ENCODE data around the gene CPD.
"Not testable (repeated sequence)": the region's sequence is repeated elsewhere in the genome, so short reads cannot be mapped to it uniquely, and the experiment has no call there.

Gene CPD

DNA sequence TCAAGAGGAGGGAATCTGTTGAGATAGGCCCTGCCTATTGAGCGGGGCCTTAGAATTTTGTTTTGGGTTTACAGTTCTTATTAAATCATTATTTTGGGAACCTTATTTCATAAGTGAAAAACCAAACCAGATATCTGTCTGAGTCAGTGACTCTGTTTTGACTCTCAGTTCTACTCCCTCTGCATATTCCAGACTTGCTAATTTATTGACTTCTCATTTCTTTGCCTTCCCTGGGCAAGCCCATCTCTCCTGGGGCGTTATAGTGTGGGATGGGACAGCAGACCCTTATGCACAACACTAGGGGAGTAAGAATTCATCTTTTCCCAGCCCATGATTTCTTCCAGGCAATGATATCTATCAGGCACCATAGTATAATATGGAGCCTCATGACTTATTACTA is 45.7 kb downstream of the CPD start:
- no peak for DNase-seq (ENCODE audit: low read depth in 4 of 4, low spot score in 1 of 4)

DNA sequence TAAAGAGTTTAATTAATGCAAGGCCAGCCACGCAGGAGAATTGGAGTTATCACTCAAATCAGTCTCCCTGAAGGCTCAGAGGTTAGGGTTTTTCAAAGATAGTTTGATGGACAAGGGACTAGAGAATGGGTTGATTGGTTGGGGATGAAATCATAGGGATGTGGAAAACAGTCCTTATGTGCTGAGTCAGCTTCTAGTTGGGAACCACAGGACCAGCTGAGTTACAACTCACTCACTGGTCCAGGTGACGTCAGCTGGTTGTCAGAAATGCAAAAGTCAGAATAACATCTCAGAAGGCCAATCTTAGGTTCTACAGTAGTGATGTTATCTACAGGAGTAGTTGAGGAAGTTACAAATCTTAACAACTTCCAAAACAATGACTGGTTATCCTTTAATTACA is 47.6 kb downstream of the CPD start:
- DNase-seq (ENCODE audit: low read depth in 4 of 4, low spot score in 1 of 4): no peak

DNA sequence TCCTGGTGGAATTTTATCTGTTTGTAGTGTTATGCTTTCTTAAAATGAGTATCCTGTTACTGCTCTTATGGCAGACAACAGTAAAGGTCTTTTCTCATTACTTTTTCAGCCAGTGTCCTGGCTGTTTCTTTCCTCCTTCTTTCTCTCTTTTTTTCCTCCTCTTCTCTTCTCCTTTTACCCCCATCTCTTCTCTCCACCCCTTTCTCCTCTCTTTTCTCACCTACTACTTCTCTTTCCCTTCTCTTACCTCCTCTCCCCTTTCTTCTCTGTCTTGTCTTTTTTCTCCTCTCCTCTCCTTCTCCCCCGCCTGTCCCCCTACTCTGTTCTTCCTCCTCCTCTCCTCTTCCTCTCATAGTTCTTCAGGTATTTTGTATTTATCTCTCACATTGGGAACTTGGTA is 48.9 kb downstream of the CPD start:
- no peak for DNase-seq (ENCODE audit: low read depth in 4 of 4, low spot score in 1 of 4)

DNA sequence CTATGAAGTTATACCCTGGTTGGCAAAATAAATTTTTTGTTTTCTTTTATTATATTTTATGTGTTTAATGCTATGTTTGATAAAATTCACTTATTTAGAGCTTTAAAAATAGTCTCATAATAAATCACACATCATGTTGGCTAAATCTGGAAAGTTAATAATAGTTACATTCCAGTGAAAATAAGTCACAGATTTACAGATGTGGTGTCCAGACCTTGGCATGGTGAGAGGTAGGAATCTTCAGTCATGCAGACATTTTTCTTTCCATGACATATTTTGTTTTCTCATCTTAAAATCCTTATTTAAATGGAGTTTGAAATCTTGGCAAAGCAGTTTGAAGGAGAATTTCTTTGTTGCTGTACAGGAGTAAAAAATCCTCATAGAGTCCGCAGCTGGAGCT is 50.4 kb downstream of the CPD start:
- no peak for DNase-seq (ENCODE audit: low read depth in 4 of 4, low spot score in 1 of 4)

DNA sequence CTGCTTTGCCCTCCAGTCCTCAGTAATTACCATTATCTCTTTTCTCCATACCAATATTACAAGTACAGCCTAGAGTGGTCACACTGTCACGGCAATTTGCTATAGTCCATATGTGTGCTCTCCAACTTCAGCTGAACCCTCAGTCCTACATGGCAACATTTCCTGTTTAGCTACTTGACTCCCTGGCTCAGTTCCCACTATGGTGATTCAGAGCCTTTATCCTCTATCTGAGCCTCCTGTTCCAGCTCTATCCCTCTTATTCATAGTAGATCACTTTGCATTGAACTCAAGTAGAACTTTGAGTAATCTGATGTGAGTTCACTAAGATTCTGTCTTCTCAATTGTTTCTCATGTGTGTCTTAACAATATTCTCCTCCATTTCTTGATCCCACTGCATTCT is 54.8 kb downstream of the CPD start:
- DNase-seq (ENCODE audit: low read depth in 4 of 4, low spot score in 1 of 4): no peak

DNA sequence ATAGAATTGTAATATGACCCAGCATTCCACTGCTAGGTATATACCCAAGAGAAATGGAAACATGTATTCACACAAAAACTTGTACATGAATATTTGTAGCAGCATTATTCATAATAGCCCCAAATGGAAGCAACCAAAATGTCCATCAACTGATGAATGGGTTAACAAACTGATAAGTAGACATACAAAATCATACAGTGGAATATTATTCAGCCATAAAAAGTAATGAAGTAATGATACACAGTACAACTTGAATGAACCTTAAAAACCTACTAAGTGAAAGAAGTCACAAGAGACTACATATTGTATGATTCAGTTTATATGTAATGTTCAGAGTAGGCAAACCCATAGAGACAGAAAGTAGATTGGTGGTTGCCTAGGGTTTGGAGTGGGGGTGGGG is 58.0 kb downstream of the CPD start:
- no peak for DNase-seq (ENCODE audit: low read depth in 4 of 4, low spot score in 1 of 4)

DNA sequence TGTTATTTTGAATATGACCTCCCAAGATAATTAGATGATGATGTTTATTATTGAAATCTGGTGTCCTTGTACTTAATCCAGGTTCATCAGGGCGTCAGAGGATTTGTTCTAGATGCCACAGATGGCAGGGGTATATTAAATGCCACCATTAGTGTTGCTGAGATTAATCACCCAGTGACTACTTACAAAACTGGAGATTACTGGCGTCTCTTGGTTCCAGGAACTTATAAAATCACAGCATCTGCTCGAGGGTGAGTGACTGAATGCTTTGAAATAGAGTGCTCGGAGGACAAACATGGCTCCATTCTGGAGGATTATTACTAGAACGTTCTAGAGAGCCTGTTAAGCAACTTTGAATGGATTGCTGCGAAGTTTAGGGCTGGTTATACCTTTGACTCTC is 65.0 kb downstream of the CPD start:
- DNase-seq (ENCODE audit: low read depth in 4 of 4, low spot score in 1 of 4): no peak

DNA sequence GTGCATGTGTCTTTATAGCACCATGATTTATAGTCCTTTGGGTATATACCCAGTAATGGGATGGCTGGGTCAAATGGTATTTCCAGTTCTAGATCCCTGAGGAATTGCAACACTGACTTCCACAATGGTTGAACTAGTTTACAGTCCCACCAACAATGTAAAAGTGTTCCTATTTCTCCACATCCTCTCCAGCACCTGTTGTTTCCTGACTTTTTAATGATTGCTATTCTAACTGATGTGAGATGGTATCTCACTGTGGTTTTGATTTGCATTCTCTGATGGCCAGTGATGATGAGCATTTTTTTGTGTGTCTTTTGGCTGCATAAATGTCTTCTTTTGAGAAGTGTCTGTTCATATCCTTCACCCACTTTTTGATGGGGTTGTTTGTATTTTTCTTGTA is 67.9 kb downstream of the CPD start:
- not testable (repeated sequence) for DNase-seq (ENCODE audit: low read depth in 4 of 4, low spot score in 1 of 4)

DNA sequence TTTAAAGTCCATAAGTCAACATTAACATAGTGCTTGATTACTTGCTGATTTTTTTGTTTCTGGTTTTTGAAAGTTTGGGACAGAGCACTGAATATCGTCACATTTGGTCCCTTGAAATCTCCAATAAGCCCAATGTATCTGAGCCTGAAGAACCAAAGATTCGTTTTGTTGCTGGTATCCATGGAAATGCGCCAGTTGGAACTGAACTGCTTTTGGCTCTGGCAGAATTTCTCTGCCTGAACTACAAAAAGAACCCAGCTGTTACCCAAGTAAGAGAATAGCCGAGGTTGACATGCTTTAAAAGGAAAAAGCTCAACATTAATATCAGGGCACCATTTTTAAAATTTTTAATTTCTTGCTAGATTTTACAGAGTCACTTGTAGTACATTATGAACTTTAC is 70.8 kb downstream of the CPD start:
- DNase-seq (ENCODE audit: low read depth in 4 of 4, low spot score in 1 of 4): no peak

DNA sequence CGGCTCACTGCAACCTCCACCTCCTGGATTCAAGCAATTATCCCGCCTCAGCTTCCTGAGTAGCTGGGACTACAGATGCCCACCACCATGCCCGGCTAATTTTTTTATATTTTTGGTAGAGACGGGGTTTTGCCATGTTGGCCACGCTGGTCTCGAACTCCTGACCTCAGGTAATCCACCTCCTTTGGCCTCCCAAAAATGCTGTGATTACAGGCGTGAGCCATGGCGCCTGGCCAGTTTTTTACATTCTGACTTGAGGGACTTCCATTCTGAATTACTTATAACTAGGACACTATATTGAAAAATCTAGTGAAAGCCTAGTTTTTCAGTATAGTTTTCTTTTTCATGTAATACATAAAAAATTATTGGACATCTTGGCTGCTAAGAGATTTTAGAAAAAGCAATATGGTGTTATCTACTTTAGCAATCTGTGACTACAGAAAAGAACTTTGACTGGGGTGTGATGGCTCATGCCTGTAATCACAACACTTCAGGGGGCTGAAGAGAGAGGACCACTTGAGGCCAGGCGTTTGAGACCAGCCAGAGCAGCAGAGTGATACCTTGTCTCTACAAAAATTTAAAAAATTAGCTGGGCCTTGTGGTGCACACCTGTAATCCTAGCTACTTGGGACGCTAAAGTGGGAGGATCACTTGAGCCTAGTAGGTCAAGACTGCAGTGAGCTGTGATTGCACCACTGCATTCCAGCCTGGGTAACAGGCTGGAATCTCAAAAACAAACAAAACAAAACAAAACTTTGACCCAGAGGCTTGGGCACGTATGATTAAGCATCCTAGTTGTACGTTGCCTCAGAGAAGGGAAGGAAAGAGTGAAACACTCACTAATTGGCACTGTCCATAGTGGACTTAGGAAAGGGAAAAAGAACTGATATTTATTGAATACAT is 71.6 kb downstream of the CPD start:
- no peak for DNase-seq (ENCODE audit: low read depth in 4 of 4, low spot score in 1 of 4)

DNA sequence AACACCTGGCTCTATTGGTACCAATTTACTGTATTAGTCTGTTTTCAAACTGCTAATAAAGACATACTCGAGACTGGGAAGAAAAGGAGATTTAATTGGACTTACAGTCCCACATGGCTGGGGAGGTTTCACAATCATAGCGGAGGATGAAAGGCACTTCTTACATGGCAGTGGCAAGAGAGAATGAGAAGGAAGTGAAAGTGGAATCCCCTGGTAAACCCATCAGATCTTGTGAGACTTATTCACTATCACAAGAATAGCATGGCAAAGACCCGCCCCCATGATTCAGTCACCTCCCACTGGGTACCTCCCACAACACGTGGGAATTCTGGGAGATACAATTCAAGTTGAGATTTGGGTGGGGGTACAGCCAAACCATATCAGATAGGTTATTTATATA is 75.9 kb downstream of the CPD start:
- DNase-seq (ENCODE audit: low read depth in 4 of 4, low spot score in 1 of 4): no peak

DNA sequence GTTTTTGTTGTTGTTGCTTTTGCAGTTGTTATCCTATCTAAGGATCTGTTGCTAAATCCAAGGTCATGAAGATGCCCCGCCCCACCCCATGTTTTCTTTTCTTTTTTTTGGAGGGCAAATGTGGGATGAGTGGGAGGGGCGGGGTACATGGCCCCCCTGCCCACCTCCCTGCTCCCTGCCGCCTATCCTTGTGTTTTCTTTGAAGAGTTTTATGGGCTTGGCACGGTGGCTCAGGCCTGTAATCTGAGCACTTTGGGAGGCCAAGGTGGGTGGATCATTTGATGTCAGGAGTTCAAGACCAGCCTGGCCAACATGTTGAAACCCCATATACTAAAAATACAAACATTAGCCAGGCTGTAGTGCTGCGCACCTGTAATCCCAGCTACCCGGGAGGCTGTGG is 79.6 kb downstream of the CPD start:
- no peak for DNase-seq (ENCODE audit: low read depth in 4 of 4, low spot score in 1 of 4)

DNA sequence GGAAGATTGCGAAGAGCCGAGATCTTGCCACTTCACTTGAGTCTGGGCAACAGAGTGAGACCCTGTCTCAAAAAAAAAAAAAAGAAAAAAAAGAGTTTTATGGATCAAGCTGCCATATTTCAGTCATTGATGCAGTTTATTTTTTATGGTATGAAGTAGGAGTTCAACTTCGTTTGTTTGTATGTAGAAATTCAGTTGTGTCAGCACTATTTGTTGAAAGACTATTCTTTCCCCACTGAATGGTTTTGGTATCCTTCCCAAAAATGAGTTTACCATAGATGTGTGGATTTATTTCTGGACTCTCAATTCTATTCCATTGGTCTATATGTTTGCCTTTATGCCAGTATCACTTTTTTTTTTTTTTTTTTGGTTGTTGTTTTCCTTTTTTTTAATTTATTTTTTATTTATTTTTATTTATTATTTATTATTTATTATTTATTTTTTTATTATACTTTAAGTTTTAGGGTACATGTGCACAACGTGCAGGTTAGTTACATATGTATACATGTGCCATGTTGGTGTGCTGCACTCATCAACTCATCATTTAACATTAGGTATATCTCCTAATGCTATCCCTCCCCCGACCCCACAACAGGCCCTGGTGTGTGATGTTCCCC is 80.2 kb downstream of the CPD start:
- DNase-seq (ENCODE audit: low read depth in 4 of 4, low spot score in 1 of 4): not testable (repeated sequence)

DNA sequence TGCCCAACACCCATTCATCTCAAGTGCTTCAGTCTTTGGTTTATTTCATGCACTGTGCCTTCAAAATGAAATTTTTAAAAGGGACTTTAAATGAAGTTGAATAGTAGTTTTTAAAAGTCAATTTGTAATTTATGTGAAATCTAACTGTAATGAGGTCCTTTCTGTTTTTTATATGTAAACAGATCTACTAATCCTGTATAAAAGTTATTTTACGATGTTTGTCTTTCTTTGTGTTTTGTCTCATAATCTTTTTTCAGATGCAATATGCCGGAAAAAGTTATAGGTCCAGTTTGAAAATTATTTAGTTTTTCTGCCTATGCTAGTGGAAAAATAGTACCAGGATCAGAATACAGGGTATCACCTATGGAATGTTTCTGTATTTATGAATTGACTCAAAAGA is 89.7 kb downstream of the CPD start:
- no peak for DNase-seq (ENCODE audit: low read depth in 4 of 4, low spot score in 1 of 4)

DNA sequence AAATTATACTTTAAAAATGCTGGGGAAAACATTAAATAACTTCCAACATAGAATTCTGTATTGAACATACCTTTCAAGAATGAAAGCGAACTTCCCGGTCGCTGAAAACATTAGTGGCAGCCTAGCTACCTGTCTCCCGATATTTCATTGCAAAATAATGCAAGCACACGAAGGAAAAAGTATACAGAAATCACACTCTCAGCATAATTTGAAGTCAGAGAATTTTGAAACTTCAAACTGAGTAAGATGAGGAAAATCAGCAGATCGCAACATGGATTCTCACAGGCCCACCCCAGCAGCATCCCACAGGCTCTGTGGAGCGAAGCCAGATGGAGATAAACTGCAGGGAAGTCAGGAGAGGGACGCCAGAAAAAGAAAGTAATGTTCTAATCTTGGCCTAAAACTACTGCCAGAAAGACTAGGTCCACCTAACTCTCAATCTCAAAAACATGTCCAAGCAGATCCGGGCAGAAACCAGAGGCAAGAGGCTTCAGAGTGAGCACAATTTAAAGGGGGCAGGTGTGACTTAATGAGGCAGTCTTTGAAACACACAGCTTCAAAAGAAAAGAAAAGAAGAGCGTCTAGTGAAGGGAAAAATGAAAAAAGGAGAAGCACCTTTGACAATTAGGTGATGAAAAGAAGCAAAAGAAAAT is 93.6 kb downstream of the CPD start:
- DNase-seq (ENCODE audit: low read depth in 4 of 4, low spot score in 1 of 4): no peak

DNA sequence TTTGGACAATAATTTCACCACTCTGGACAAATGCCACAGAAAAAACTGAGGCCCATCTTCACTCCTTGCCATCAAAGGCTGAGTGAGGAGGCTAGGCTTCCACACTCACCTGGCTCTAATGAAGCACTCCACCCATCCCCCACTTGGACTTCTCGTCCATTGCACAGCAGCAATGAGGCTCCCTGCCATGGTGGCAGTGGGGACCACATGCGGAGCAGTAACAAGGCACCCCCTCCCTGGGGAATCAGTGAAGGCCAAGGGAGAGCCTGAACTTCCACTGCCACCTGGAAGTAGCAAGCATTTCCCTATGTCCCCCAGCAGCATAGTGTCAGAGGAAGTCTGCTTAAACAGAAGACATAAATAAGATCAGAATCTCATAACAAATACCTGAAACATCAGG is 96.5 kb downstream of the CPD start:
- DNase-seq (ENCODE audit: low read depth in 4 of 4, low spot score in 1 of 4): no peak

DNA sequence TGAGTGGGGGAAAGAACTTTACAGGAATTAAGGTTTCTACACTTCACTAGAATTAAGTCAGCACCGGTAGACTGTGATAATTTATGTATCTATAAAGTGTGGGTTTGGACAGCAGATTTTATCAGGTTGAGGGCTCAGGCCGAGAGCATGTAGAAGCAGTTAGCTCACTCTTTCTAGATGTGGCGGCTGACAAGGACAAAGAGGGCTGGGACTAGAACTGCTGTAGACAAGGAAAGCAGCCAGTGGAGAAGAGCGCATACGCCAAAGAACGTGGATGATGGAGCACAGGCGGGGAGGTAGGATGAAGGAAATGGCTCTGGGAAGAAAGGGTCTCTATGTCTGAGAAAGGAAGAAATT is 98.0 kb downstream of the CPD start:
- DNase-seq (ENCODE audit: low read depth in 4 of 4, low spot score in 1 of 4): peak in 1 of 4 experiments; percentile 15

DNA sequence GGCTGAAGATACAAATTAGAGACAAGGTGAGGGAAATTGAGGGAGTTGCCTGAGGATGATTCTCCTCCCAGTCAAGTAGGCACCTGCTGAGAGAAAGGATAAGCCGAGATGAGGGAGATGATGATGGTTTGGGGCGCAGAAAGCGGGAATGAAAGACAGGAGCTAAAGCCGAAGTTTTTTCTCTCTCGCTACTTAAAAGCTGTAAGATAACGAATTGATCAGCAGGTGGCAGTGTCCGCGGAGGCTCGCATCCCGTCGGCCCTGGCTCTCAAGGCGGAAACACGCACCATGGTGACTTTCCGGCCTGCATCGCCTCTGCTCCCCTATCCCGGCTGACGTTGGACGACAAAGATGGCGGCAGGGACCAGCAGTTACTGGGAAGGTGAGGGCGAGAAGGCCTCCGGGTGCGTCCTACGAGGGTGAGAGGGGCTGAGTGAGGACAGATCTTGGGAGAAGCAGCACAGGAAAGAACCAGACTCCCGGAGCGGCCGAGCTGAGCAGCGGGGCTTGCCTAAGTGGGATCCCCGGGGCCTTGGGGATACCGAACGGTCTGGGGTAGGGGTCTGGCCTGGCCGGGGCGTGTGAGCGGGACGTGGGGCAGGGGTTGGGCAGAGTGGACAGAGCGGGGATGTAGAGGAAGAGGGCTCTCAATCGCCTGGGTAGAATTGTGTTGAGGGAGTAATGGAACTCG is 98.5 kb downstream of the CPD start, which contains the start of gene GOSR1:
Gene GOSR1, plus strand, starts transcription at position 326 of the 691 bp plus-strand sequence. Its CDS starts 26 bp downstream, at position 352.
- peak; percentile 81 to 88 (median 86) for DNase-seq (ENCODE audit: low read depth in 4 of 4, low spot score in 1 of 4)

DNA sequence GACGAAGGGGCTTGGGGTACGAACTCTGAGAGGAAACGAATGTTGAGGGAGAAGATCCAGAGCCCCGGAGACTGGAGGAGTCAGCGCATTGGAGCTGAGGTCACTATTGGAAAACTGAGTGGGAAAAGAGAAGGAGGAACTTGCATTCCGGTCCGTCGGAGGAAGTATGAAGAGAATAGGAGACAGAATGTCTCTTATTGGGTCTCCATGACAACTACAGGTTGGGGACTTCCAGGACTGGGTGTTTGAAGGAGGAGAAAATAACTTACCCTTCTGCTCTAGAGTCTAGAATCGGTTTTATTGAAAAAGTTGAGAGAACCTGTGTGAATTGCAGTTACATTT is 99.0 kb downstream of the CPD start:
- DNase-seq (ENCODE audit: low read depth in 4 of 4, low spot score in 1 of 4): no peak

DNA sequence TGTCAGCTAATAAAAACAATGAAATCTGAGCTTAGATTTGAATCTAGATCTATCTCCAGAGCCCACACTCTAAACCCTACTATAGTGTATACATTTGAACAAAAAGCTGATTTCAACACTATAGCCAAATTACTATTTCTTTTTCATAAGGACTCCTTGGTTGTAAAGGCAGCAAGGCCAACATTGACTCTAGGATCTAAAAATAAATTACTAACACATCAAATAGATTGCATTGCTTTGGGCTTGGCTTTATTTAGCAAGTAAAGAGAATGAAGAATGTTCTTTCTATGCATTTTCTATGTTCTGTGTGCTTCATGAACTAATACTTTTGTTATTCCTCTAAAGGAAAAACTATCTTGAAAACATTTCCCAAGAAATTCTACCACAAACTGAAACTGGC is 103.8 kb downstream of the CPD start:
- no peak for DNase-seq (ENCODE audit: low read depth in 4 of 4, low spot score in 1 of 4)

DNA sequence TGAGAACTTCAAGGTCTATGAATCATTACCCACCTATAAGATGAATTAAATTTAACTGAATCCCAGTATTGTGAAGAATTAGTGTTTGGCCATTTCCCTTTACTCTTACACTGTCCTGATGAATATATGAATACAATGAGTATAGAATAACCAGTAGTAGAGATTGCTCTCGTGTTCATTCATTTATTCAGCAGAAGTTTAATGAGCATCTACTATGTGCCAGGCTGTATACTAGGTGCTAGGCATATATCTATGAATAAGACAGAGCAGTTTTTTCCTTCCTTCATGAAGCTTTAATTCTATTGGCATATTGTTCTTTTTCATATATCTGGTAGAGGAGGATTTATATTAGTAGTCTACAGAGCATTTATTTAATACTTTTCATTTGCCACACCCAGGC is 104.4 kb downstream of the CPD start:
- DNase-seq (ENCODE audit: low read depth in 4 of 4, low spot score in 1 of 4): no peak

DNA sequence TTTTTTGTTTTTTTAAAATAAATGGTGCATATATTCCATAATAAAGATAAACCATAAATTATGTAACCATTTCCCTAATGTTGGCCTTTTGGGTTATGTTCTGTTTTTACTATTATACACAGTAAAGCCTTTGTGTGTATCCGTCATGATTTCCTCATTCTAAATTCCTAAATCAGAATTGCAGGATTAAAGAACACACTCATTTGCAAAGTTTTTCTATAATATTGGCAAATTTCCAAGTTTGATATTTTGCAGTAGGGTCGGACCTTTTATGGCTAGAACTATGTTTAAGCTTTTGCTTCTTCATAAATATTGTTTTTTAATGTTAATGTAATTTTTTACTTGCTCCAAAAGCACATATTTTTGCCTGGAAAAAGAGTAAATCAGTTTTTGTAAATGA is 115.1 kb downstream of the CPD start:
- no peak for DNase-seq (ENCODE audit: low read depth in 4 of 4, low spot score in 1 of 4)
